ENCODE results near the gene AZIN2. TPM values are rescaled to one million over a fixed set of nuclear protein-coding genes. Genes with fewer than 3 reads are reported as not detected.

Gene AZIN2
- total RNA-seq, 1 experiment from 2014 or later = 0.39 TPM

DNA sequence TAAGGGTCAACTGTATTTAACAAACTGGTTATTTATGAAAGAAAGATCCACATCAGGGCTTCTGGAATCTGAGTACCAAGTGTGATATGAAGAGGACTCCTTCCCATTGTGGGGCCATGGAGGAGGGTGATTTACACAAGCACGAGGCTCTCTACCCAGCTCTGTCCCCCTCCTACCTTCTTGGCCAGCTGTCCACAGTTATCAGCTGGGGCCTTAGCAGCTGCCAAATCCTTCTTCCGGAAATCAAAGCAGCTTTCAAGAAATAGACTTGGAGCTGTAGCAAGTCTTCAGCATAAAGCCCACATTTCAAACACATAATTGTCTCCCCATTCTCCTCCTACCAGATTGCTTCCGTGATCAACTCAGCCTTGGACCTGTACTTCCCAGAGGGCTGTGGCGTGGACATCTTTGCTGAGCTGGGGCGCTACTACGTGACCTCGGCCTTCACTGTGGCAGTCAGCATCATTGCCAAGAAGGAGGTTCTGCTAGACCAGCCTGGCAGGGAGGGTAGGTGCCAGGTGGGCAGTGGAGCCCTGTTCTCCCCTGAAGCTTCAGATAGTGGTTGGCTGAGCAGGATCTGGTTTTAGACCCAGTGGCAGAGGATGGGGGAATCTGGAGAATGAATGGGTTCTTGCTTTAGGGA, 15.5 kb downstream of the AZIN2 start:
- peaks cover 18 to 24% of the 10 kb centered on the region in 2 experiments for H3K4me1 Mint-ChIP-seq

More for the DNA sequence above, 15.5 kb downstream of the AZIN2 start:
- Histone ChIP-seq H2BK120ac (ENCODE audit: low read depth, low read length, poor library complexity, severe bottlenecking) (no peak overlapping the region), H3K23ac (ENCODE audit: insufficient read length, low read depth, low read length) (no peak overlapping the region), H4K91ac (ENCODE audit: insufficient read length, low read depth, low read length) (no peak overlapping the region), H2BK12ac (ENCODE audit: insufficient read length, low read depth, low read length) (no peak overlapping the region), H4K20me1 (ENCODE audit: control insufficient read depth, insufficient read depth, insufficient read length) (peaks cover 2% of the 10 kb centered on the region), H3K14ac (ENCODE audit: insufficient read depth, low read length) (no peak overlapping the region), H2BK15ac (ENCODE audit: low read depth, low read length) (no peak overlapping the region), H3T11ph (ENCODE audit: low read length) (no peak overlapping the region), H2AK5ac (ENCODE audit: insufficient read length, low read length) (no peak overlapping the region), H3K27me3 (ENCODE audit: insufficient read depth, low read length) (no peaks in the 10 kb centered on the region), H3K27ac (ENCODE audit: insufficient read length, low read depth, low read length) (no peak overlapping the region), H2BK20ac (ENCODE audit: low read depth, low read length, poor library complexity, severe bottlenecking) (no peak overlapping the region), H3K4me2 (ENCODE audit: insufficient read depth, insufficient read length, low read length) (no peak overlapping the region), H3K9ac (ENCODE audit: extremely low read depth, insufficient read length, low read length) (no peak overlapping the region), H3K23me2 (ENCODE audit: insufficient read length, low read depth, low read length, poor library complexity, severe bottlenecking) (no peaks in the 10 kb centered on the region), H3K18ac (ENCODE audit: insufficient read length, low read depth, low read length) (no peak overlapping the region), H2BK5ac (ENCODE audit: insufficient read length, low read length) (no peak overlapping the region), H3K9me3 (ENCODE audit: control insufficient read depth, low read depth, low read length) (no peaks in the 10 kb centered on the region), H4K5ac (ENCODE audit: insufficient read length, low read depth, low read length) (no peak overlapping the region), H3K4me1 (ENCODE audit: insufficient read depth, low read length) (peaks cover 6% of the 10 kb centered on the region; the same call in 1 of the 2 replicates), H3K79me1 (ENCODE audit: insufficient read depth, low read depth, low read length, poor library complexity, severe bottlenecking) (no peaks in the 10 kb centered on the region), H3K56ac (ENCODE audit: insufficient read length, low read depth, low read length) (no peak overlapping the region), H3K4ac (ENCODE audit: low read depth, low read length) (no peak overlapping the region), H3K79me2 (ENCODE audit: insufficient read depth, low read length) (no peaks in the 10 kb centered on the region), H4K8ac (replicated peaks; ENCODE audit: insufficient read length, low read depth, low read length) (no peak overlapping the region), H2AFZ (ENCODE audit: low read length) (no peak overlapping the region)
- no peaks in the 10 kb centered on the region for H3K36me3 Mint-ChIP-seq (ENCODE audit: insufficient read depth in 1 of 3, low read depth in 3 of 3)
- peaks cover 13% of the 10 kb centered on the region for H3K27me3 Mint-ChIP-seq (ENCODE audit: low read depth)
- no CpG with 5 or more reads among the region's 7 CpGs for WGBS (ENCODE audit: extremely low coverage, insufficient read length, low lambda C conversion rate)
- H3K27ac Mint-ChIP-seq = no peak overlapping the region
- no peak for DNase-seq
- TF ChIP-seq, protein P1, sequence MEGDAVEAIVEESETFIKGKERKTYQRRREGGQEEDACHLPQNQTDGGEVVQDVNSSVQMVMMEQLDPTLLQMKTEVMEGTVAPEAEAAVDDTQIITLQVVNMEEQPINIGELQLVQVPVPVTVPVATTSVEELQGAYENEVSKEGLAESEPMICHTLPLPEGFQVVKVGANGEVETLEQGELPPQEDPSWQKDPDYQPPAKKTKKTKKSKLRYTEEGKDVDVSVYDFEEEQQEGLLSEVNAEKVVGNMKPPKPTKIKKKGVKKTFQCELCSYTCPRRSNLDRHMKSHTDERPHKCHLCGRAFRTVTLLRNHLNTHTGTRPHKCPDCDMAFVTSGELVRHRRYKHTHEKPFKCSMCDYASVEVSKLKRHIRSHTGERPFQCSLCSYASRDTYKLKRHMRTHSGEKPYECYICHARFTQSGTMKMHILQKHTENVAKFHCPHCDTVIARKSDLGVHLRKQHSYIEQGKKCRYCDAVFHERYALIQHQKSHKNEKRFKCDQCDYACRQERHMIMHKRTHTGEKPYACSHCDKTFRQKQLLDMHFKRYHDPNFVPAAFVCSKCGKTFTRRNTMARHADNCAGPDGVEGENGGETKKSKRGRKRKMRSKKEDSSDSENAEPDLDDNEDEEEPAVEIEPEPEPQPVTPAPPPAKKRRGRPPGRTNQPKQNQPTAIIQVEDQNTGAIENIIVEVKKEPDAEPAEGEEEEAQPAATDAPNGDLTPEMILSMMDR (conservative IDR thresholded peaks at IDR 0.05) = no peak
- no peak overlapping the region for H3K4me3 Mint-ChIP-seq
- H3K9me3 Mint-ChIP-seq = no peaks in the 10 kb centered on the region; a peak in 2 of 5 replicates

Measured in H9 (cell line).